IMR-90 (cell line): ENCODE measurements around the gene SLITRK3. TPM values are rescaled to one million over a fixed set of nuclear protein-coding genes. Genes with fewer than 3 reads are reported as not detected.

ENCODE experiments used
- ATAC-seq: fragments of 200-7000 bp; cut with Tn5 transposase; 2 replicates; pipeline ENCODE4 v1.9.1; 2020; ENCODE audit warnings: low read depth, mild to moderate bottlenecking, moderate library complexity
- BruUV-seq: library from RNA; stranded (reverse); fragments of 400-500 nt; replicated peaks from 2 replicates; lab custom pipeline; 2021; lab: Mats Ljungman, UMichigan
- CTCF ChIA-PET: fragments of 300-600 bp; formaldehyde crosslinking; extraction: SDS; loops from one replicate; lab custom pipeline; 2021; ENCODE audit warnings: antibody characterized with exemption; lab: Yijun Ruan, JAX
- POLR2A ChIA-PET: fragments of 300-600 bp; sonication (Branson Sonifier 250); formaldehyde crosslinking; loops from one replicate; lab custom pipeline; 2022; ENCODE audit warnings: antibody characterized with exemption; ENCODE audit not compliant: unreplicated experiment; lab: Charles Lee
- DNase-seq: peaks from one replicate; pipeline ENCODE4 v3.0.0; 2013
- H2AFZ ChIP-seq: replicated peaks from 2 replicates; pipeline ENCODE3; 2013; ENCODE audit warnings: low read length, mild to moderate bottlenecking; ENCODE audit not compliant: poor library complexity
- H2AK5ac ChIP-seq: 2 replicates; pipeline ENCODE4 v1.6.1; 2013; ENCODE audit warnings: low read depth, low read length, inconsistent platforms
- H2AK9ac ChIP-seq: replicated peaks from 2 replicates; pipeline ENCODE3; 2013; ENCODE audit warnings: mild to moderate bottlenecking, low read depth, low read length, moderate library complexity; ENCODE audit not compliant: poor library complexity
- H2BK120ac ChIP-seq: 2 replicates; pipeline ENCODE4 v1.6.1; 2013; ENCODE audit warnings: low read depth, low read length, inconsistent platforms
- H2BK15ac ChIP-seq: 3 replicates; pipeline ENCODE4 v1.6.1; 2013; ENCODE audit warnings: low read depth, low read length, inconsistent platforms
- H2BK20ac ChIP-seq: 2 replicates; pipeline ENCODE4 v1.6.1; 2013; ENCODE audit warnings: low read depth, mild to moderate bottlenecking, inconsistent platforms, low read length, moderate library complexity
- H2BK5ac ChIP-seq: 2 replicates; pipeline ENCODE4 v1.6.1; 2013; ENCODE audit warnings: mild to moderate bottlenecking, low read depth, low read length, inconsistent platforms; ENCODE audit not compliant: poor library complexity, severe bottlenecking
- H3K14ac ChIP-seq: replicated peaks from 2 replicates; pipeline ENCODE4 v1.6.1; 2013; ENCODE audit warnings: low read depth, low read length, inconsistent platforms
- H3K18ac ChIP-seq: 2 replicates; pipeline ENCODE4 v1.6.1; 2013; ENCODE audit warnings: low read depth, low read length, control low read depth
- H3K23ac ChIP-seq: 2 replicates; pipeline ENCODE4 v1.6.1; 2013; ENCODE audit warnings: low read depth, low read length, inconsistent platforms
- H3K27ac ChIP-seq: 2 replicates; pipeline ENCODE4 v1.5.1; 2013; ENCODE audit warnings: mild to moderate bottlenecking, control low read depth, low read length; ENCODE audit not compliant: insufficient read depth
- H3K27me3 ChIP-seq: 2 replicates; pipeline ENCODE4 v1.6.1; 2013; ENCODE audit warnings: low read length; ENCODE audit not compliant: control insufficient read depth, insufficient read depth
- H3K36me3 ChIP-seq: 2 replicates; pipeline ENCODE4 v1.6.1; 2013; ENCODE audit warnings: low read length, mixed read lengths; ENCODE audit not compliant: control insufficient read depth, insufficient read depth
- H3K4ac ChIP-seq: 2 replicates; pipeline ENCODE4 v1.6.1; 2013; ENCODE audit warnings: low read depth, low read length, inconsistent platforms
- H3K4me1 ChIP-seq: 2 replicates; pipeline ENCODE4 v1.6.1; 2013; ENCODE audit warnings: low read length, mixed read lengths; ENCODE audit not compliant: control insufficient read depth, insufficient read depth
- H3K4me2 ChIP-seq: 2 replicates; pipeline ENCODE4 v1.6.1; 2013; ENCODE audit warnings: low read depth, mild to moderate bottlenecking, control low read depth, low read length, moderate library complexity
- H3K4me3 ChIP-seq: 2 replicates; pipeline ENCODE4 v1.5.1; 2013; ENCODE audit warnings: low read depth, mild to moderate bottlenecking, control low read depth, low read length, moderate library complexity; ENCODE audit not compliant: insufficient read depth
- H3K56ac ChIP-seq: 2 replicates; pipeline ENCODE4 v1.6.1; 2013; ENCODE audit warnings: low read length, inconsistent platforms; ENCODE audit not compliant: insufficient read depth; ENCODE audit errors: extremely low read depth
- H3K79me1 ChIP-seq, 2 experiments: 2 replicates each; pipeline ENCODE4 v1.6.1; 2013; ENCODE audit warnings: low read length in 2 of 2, inconsistent platforms in 1 of 2, low read depth in 1 of 2
- H3K9ac ChIP-seq: 2 replicates; pipeline ENCODE4 v1.6.1; 2013; ENCODE audit warnings: low read depth, low read length, control low read depth
- H3K9me1 ChIP-seq: 2 replicates; pipeline ENCODE4 v1.6.1; 2013; ENCODE audit warnings: low read length, inconsistent platforms; ENCODE audit not compliant: insufficient read depth
- H3K9me3 ChIP-seq: 2 replicates; pipeline ENCODE4 v1.6.1; 2013; ENCODE audit warnings: low read length; ENCODE audit not compliant: control insufficient read depth, insufficient read depth
- H4K20me1 ChIP-seq: 2 replicates; pipeline ENCODE4 v1.6.1; 2013; ENCODE audit warnings: low read length, inconsistent platforms; ENCODE audit not compliant: insufficient read depth
- H4K5ac ChIP-seq: 2 replicates; pipeline ENCODE4 v1.6.1; 2013; ENCODE audit warnings: mild to moderate bottlenecking, low read depth, low read length, control low read depth
- H4K8ac ChIP-seq, 2 experiments: 2 replicates each; pipeline ENCODE4 v1.6.1; 2013; ENCODE audit warnings: low read depth in 2 of 2, low read length in 2 of 2, control low read depth in 1 of 2, inconsistent platforms in 1 of 2
- H4K91ac ChIP-seq: 2 replicates; pipeline ENCODE4 v1.6.1; 2013; ENCODE audit warnings: low read depth, low read length, inconsistent platforms; ENCODE audit not compliant: insufficient read depth
- BHLHE40 ChIP-seq: fragments of 150-350 bp; IDR thresholded peaks from 2 replicates; pipeline ENCODE4 v1.6.1; 2016; ENCODE audit warnings: mild to moderate bottlenecking, low read depth, low read length
- MAFK ChIP-seq: IDR thresholded peaks from 2 replicates; pipeline ENCODE4 v1.6.1; 2012; ENCODE audit warnings: low read depth, low read length, improper control_type of control experiment
- MAZ ChIP-seq: IDR thresholded peaks from 2 replicates; pipeline ENCODE4 v1.6.1; 2012; ENCODE audit warnings: low read depth, mild to moderate bottlenecking, low read length, improper control_type of control experiment, moderate library complexity, borderline replicate concordance
- RFX5 ChIP-seq: IDR thresholded peaks from 2 replicates; pipeline ENCODE4 v1.8.0; 2012; ENCODE audit warnings: low read depth, mild to moderate bottlenecking, low read length, moderate library complexity
- WGBS, 2 experiments: methylation state at CpG; one replicate each; pipeline versions ENCODE4 v1.1.5 to v1.1.7; 2013; ENCODE audit warnings: missing lambda C conversion rate in 2 of 2; ENCODE audit not compliant: insufficient read length in 1 of 2; ENCODE audit errors: extremely low coverage in 2 of 2; 5-methylcytosine and 5-hydroxymethylcytosine counted together
- dilution Hi-C: fragments of 300-500 bp; cut with HindIII; formaldehyde crosslinking; loops from one replicate; pipeline ENCODE4 v1.14.3; 2018; ENCODE audit warnings: low sequenced_read_pairs; ENCODE audit not compliant: unreplicated experiment
- in situ Hi-C: fragments of 300-500 bp; cut with MboI; formaldehyde crosslinking; loops from 3 replicates; pipeline ENCODE4 v1.14.3; 2019; ENCODE audit warnings: low sequenced_read_pairs, inconsistent platforms, mixed read lengths
- intact Hi-C: fragments of 100-400 bp; cut with micrococcal nuclease; formaldehyde crosslinking; loops from 2 replicates; pipeline ENCODE4 v1.10.0; 2022
- polyA plus RNA-seq, 3 experiments: library from polyadenylated mRNA; depleted of rRNA; stranded (reverse); fragments of >200 nt; gene quantifications; 2 replicates each; pipeline ENCODE4 v1.2.3, GENCODE V29; 2012; ENCODE audit warnings: low replicate concordance in 1 of 3
- total RNA-seq: library from RNA; depleted of rRNA; stranded (reverse); fragments of >200 nt; gene quantifications from 2 replicates; pipeline ENCODE4 v1.2.3, GENCODE V29; 2012
- TF ChIP-seq, protein P1 (sequence below): fragments of 150-350 bp; IDR thresholded peaks from 2 replicates; pipeline ENCODE4 v1.6.1; 2017; ENCODE audit warnings: mild to moderate bottlenecking, antibody characterized with exemption, low read length, low read depth
- TF ChIP-seq, protein P2 (sequence below): fragments of 150-350 bp; IDR thresholded peaks from 2 replicates; pipeline ENCODE4 v1.6.1; 2016; ENCODE audit warnings: low read depth, mild to moderate bottlenecking, low read length, moderate library complexity, borderline replicate concordance

Gene SLITRK3
- total and polyA plus RNA-seq, 2 of the 4 experiments (the other 2 are of a cell fraction): not detected

DNA sequence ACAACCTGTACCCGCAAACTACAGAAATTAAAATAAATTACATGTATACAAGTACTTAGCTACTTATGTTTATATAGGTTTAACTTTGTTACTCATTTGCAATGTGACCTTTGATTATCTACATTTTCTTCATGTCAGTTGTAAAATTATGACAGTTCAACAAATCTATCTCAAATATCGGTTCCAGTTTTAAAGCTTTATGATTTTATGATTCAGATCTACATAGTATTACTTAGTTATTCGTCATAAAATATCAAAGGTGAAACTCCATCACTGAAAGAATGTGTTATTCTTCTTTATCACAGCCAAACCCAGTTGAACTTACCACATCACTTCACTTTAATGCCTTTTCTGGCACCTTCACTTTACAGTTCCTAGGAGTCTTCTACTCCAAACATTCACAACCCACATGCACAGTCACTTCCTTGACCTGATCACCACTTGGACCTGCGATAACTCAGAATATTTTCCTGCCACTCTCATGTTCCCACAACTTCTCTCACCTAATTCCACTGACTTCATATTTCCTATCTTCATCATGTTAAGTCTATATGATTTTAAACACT is 47.2 kb downstream of the SLITRK3 start:
- Histone ChIP-seq H4K91ac (no peak overlapping the region), H3K9me1 (no peaks in the 10 kb centered on the region), H3K36me3 (no peaks in the 10 kb centered on the region), H3K14ac (no peak overlapping the region), H3K23ac (no peak overlapping the region), H2AK9ac (no peak overlapping the region), H2BK20ac (no peak overlapping the region), H4K20me1 (no peaks in the 10 kb centered on the region), H3K56ac (no peak overlapping the region), H2BK5ac (no peak overlapping the region), H3K9me3 (peaks cover 4% of the 10 kb centered on the region; the same call in 1 of the 2 replicates), H3K4me3 (no peak overlapping the region), H4K8ac (no peak overlapping the region), H3K27ac (no peak overlapping the region), H3K4me1 (no peaks in the 10 kb centered on the region), H3K27me3 (no peaks in the 10 kb centered on the region), H2AK5ac (no peak overlapping the region), H3K18ac (no peak overlapping the region), H4K5ac (no peak overlapping the region), H2BK15ac (no peak overlapping the region), H3K4ac (no peak overlapping the region), H2AFZ (no peak overlapping the region), H3K4me2 (no peak overlapping the region), H3K79me1 (no peaks in the 10 kb centered on the region), H2BK120ac (no peak overlapping the region), H3K9ac (no peak overlapping the region)
- TF ChIP-seq, protein P1, sequence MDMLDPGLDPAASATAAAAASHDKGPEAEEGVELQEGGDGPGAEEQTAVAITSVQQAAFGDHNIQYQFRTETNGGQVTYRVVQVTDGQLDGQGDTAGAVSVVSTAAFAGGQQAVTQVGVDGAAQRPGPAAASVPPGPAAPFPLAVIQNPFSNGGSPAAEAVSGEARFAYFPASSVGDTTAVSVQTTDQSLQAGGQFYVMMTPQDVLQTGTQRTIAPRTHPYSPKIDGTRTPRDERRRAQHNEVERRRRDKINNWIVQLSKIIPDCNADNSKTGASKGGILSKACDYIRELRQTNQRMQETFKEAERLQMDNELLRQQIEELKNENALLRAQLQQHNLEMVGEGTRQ: no peak
- no peak for TF ChIP-seq RFX5
- TF ChIP-seq MAFK: no peak
- no peak for TF ChIP-seq MAZ
- TF ChIP-seq BHLHE40: no peak
- TF ChIP-seq, protein P2, sequence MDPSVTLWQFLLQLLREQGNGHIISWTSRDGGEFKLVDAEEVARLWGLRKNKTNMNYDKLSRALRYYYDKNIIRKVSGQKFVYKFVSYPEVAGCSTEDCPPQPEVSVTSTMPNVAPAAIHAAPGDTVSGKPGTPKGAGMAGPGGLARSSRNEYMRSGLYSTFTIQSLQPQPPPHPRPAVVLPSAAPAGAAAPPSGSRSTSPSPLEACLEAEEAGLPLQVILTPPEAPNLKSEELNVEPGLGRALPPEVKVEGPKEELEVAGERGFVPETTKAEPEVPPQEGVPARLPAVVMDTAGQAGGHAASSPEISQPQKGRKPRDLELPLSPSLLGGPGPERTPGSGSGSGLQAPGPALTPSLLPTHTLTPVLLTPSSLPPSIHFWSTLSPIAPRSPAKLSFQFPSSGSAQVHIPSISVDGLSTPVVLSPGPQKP: no peak
- in situ Hi-C loops: no loop called here
- POLR2A ChIA-PET: no interaction called here
- DNase-seq (no peak), ATAC-seq (no peak)
- CTCF ChIA-PET: no interaction called here
- dilution Hi-C loops: no loop called here
- WGBS, 2 experiments: no CpG with 5 or more reads among the region's 4 CpGs
- no TSS peak for BruUV-seq
- intact Hi-C loops: no loop called here
